UCSD-AML1 (cell line): ENCODE results near the gene FRK.
"Not testable (repeated sequence)": the region's sequence is repeated elsewhere in the genome, so short reads cannot be mapped to it uniquely, and the experiment has no call there.

ENCODE experiments used
- DNase-seq: peaks from one replicate; lab custom pipeline; 2025; ENCODE audit not compliant: unreplicated experiment; lab: John Stamatoyannopoulos, UW

FRK gene

GRCh38 chr6:116078522-116078921 is 17.8 kb upstream of the FRK start:
- no peak for DNase-seq

GRCh38 chr6:116074732-116075390 is 14.2 kb upstream of the FRK start:
- DNase-seq: no peak

DNA sequence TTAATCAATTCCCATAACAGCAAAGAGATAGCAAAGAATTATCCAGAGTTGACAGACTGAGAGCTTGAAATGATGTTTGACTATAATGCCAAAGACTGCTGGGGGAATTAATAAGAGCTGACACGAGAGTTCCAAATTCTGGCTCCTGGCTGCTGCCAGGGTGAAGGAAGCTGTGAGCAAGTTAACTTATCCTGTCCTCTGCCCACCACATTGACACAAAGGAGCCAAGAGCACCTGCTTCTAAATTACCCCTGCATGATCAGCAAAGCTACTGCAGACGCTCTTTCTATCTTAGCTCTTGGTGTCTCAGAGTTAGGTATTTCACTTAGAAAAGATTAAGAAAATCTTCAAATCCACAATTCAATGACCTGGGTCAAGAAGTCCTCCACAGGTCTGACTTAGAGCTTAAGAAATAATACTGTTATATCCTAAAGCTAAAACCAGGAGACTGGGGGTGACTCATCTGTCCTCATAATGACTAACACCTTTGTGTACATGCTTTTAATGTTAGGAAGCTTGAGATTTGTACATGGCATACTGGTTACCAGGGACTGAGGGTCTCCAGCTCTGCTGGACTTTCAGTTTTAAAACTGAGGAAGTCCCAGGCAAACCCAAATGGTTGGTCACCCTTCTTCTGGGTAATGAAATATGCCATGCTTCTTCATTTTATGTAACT is 13.2 kb upstream of the FRK start:
- DNase-seq: no peak

- no peak for DNase-seq
Observed at GRCh38 chr6:116072368-116072767, 11.7 kb upstream of the FRK start.

- DNase-seq: no peak
Observed at GRCh38 chr6:116070616-116071389, 10.1 kb upstream of the FRK start.

- DNase-seq: no peak
Observed at GRCh38 chr6:116070101-116070500, 9.4 kb upstream of the FRK start.

GRCh38 chr6:116066789-116067188 is 6.1 kb upstream of the FRK start:
- no peak for DNase-seq

- DNase-seq: no peak
Observed at GRCh38 chr6:116064666-116065065, 4.0 kb upstream of the FRK start.

- no peak for DNase-seq
Observed at GRCh38 chr6:116062496-116062895, 1.8 kb upstream of the FRK start.

DNA sequence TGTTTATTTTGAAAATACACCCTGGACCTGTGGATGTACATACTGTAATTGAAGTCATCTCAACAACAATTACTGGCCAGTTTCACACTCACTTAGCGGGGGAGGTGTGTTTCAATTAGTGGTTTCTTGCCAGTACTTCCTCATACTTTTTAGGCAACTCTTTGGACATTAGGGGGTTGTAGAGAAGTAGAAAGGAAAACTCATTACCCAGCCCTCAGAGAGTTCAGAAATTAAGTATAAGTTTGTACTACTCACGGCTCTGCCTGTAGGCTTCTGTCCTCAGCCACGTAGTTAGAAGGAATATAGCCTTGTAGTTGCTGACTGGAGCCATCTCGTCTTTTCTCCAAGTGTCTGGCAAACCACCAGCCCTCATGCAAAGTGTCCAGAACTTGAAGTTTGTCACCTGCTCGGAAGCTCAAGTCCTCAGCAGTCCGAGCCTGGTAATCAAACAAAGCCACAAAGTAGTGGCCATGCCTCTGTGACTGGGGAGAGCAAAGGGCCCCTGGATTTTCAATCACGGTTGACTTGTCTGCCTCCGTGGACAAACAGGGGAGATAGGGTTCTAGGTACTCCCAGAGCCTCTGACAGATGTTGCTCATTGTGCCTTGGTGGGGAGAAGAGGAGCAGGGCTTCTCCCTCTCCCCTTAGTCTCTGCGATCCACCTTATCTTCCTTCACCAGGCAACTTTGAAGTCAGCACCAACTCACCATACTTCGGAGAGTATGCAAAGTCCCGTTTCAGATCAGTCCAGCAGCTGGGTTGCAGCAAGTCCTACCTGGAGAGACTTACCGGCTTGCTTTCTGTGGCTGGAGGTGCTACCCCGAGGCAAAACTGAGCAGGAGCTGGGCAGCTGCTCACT is 749 bp downstream of the FRK start:
- DNase-seq: no peak

DNA sequence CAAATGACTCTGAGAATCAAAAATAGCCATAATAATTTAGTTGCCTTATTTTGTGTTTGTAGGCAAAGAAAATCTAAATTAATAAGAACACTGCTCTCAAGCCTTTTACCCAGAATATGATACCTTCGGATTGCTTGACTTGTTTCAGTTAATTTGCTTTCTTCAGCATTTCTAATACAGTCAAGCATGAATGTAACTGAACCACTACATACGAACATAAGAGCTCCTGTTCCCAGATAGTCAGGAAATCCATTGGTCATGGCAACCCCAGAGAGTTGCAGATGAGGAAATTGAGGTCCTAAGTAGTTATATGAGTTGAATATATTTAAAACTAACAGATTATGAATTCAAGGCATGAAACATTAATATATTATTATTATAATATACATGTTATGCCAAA is 2.9 kb downstream of the FRK start:
- DNase-seq: no peak

GRCh38 chr6:116055513-116055912 is 5.2 kb downstream of the FRK start:
- no peak for DNase-seq

DNA sequence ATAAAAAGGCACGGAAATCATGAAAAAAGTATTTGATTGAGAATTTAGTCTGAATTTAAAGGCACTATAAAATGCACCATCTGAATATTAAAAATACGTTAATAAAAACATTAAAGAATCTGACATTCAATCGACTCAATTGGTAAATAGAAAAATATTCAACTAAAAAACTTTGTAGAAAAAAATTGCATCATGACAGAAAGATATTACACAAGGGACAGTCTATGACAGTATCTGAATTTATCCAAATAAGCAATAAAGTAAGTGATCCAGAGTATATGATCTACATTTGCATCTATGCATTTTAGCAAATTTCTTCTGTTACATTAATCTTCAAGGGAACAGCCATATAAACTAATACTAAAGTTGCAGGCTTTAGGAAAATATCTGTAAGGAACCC is 9.4 kb downstream of the FRK start:
- DNase-seq: no peak

- DNase-seq: no peak
Observed at GRCh38 chr6:116050737-116051136, 10.0 kb downstream of the FRK start.

GRCh38 chr6:116049321-116049720 is 11.4 kb downstream of the FRK start:
- no peak for DNase-seq

GRCh38 chr6:116047173-116047933 is 13.3 kb downstream of the FRK start:
- no peak for DNase-seq

- no peak for DNase-seq
Observed at GRCh38 chr6:116046737-116047136, 14.0 kb downstream of the FRK start.

DNA sequence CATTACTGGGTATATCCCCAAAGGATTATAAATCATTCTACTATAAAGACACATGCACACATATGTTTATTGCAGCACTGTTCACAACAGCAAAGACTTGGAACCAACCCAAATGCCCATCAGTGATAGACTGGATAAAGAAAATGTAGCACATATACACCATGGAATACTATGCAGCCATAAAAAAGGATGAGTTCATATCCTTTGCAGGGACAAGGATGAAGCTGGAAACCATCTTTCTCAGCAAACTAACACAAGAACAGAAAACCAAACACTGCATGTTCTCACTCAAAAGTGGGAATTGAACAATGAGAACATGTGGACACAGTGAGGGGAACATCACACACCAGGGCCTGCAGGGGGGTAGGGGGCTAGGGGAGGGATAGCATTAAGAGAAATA is 14.4 kb downstream of the FRK start:
- DNase-seq: not testable (repeated sequence)

GRCh38 chr6:116041934-116042333 is 18.8 kb downstream of the FRK start:
- no peak for DNase-seq

- DNase-seq: no peak
Observed at GRCh38 chr6:116040993-116041392, 19.7 kb downstream of the FRK start.

GRCh38 chr6:116036885-116037284 is 23.8 kb downstream of the FRK start:
- DNase-seq: no peak
